GM19043 (cell line): ENCODE measurements around the gene CYP20A1.
A peak's percentile ranks its signal among the peaks of the same experiment; 100 is the strongest.
"Not testable (repeated sequence)": the region's sequence is repeated elsewhere in the genome, so short reads cannot be mapped to it uniquely, and the experiment has no call there.

Experiments used
- ATAC-seq: cut with Tn5 transposase; IDR thresholded peaks from one replicate; pipeline ENCODE4 v1.9.1; 2021; ENCODE audit warnings: low read depth; ENCODE audit not compliant: unreplicated experiment

The CYP20A1 gene

DNA sequence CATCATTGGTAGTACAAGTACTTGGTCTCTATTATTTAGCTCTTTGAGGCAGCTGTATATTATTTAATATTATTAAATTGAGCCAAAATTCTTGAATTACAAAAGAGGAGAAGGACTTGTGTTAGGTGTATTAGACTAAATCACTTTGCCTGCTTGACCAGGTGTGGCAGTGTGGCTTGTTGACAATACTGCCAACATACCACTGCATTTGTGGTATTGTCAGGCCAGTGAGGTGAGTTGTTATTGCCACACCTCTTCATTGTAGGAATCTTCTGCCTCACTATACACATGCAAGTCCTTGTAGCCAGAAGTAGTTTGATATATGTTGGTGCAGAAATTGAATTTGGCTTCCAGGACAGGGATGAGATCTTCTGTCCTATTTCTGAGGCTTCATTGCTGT is 40.5 kb downstream of the CYP20A1 start:
- no peak for ATAC-seq

DNA sequence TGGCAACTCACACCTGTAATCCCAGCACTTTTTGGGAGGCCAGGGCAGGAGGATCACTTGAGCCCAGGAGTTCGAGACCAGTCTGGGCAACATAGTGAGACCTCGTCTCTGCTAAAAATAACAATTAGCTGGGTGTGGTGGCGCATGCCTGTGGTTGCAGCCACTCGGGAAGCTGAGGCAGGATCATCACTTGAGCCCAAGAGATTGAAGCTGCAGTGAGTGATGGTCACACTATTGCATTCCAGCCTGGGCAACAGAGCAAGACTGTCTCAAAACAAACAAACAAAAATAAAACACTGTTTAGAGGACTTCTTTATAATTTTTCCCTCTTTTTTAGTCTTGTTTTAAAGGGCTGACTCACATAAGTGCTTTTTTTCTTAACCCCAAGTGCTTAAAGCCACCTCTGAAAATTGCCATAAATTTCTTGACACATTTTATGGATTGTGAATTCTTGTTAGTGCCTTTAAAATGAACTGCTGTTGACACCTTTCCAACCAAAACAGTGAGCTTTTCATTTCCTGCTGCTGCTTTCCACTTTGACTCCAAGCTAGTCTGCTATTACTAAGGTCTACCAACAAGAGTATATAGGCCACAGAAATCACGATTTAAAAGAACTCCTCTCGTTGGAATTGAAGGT is 41.7 kb downstream of the CYP20A1 start:
- ATAC-seq: no peak

DNA sequence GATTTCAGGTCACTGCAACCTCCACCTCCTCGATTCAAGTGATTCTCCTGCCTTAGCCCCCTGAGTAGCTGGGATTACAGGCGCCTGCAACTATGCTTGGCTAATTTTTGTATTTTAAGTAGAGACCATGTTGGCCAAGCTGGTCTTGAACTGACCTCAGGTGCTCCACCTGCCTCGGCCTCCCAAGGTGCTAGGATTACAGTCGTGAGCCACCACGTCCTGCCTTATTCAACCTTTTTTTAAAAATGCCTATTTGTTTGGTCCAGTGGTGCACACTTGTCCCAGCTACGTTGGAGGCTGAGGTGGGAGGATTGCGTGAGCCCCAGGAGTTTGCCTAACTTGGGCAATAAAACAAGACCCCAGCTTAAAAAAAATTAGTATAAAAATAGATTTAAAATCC is 43.3 kb downstream of the CYP20A1 start:
- no peak for ATAC-seq

DNA sequence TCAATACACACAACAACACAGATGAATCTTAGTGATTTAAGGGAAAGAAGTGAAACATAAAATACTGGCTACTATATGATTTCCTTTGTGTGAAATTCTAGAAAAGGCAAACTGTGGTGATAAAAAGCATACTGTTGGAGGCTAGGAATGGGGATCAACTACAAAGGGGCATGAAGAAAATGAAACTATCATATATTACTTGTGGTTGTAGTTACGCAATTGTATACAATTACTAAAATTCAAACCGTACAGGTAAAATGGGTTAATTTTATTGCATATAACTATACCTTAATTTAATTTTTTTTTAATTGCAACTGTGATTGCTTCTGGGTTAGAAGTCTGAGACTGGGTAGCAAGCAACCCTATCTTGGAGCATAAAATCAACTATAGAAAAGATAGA is 47.7 kb downstream of the CYP20A1 start:
- ATAC-seq: no peak

DNA sequence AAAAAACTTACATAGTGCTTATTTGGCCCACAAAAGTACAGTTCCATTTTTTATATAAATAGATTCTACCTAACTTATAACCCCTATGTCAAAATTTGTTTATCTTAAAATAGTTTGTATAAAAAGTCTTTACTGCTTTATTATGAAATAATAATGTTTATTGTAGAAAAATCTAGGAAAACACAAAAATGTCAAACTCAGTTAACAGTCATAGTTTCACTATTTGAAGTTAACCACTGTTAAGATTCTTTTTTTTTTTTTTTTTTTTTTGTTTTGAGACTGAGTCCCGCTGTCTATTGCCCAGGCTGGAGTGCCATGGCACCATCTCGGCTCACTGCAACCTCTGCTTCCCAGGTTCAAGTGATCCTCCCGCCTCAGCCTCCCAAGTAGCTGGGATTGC is 62.8 kb downstream of the CYP20A1 start:
- no peak for ATAC-seq

DNA sequence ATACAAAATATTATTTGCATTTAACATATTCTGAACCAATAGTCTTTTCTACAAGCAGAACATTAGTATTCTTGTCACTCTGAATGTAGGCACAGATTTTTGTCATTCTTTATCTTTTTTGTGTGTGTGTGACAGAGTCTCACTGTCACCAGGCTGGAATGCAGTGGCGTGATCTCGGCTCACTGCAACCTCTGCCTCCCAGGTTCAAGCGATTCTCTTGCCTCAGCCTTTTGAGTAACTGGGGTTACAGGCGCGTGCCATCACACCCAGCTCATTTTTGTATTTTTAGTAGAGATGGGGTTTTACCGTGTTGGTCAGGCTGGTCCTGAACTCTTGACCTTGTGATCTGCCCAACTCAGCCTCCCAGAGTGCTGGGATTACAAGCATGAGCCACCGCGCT is 63.8 kb downstream of the CYP20A1 start:
- ATAC-seq: not testable (repeated sequence)

DNA sequence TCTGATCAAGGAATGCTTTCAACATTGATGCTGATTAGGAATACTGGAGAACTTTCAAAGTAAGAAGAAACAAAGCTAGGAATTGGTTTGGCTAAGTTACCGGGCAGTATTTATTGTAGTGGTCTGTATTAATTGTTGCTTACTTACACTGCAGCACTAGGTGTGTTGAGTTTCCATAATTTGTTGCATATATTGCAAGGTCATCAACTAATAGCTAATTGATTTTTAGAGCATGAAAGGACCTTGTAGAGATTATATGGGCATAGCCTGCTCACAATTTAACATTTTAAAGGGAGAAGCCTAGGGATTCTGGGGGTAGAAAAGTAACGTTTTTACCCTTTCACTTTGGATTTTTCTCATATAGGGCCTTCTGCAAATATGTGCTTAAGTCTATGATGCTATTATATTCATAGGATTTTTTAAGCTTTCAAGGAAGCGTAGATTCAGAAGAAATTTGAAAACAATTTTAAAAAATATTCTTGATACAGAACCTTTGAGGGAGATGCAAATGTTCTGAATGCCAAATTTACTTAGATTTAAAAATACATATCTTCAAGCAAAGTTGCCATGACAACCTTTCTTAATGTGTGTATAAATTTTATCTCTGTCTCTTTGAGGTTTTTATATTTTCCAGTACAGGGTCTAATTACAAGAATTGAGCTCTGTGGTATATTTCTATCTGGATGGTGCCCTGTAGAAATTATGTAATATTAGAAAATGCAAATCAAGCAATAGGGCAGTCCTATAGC is 72.0 kb downstream of the CYP20A1 start:
- no peak for ATAC-seq

DNA sequence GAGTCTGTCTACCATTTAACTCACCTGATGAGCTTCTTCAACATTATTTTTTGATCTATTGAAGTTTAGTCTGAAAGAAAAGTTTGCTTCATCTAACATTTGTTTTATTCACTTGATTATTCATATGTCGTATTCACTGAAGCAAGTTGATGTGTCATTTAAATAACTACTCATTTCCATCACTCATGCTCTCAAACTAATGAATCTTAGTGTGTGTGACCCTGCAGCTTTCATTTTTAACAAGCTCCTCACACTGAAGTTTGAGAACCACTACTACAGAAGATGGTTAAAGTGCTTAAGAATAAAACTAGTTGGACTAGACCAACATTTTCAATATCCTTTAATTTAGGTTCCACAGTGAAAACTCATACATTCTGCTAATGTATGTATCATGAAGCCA is 87.5 kb downstream of the CYP20A1 start:
- no peak for ATAC-seq

DNA sequence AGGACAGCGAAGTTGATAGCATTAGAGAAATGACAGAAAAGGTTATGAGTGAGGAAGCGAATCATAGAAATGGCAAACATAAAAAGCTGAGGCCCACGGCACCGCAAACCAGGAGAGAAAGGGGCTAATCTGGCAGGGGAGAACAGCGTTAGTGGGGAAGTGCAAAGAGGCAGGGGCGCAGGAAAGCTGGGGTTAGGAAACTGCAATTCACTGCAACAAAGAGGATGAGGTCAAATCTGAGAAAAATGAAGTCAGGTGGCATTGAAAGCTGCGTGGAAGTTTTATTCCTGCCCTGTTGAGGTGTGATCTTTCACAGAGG is 88.7 kb downstream of the CYP20A1 start:
- no peak for ATAC-seq

DNA sequence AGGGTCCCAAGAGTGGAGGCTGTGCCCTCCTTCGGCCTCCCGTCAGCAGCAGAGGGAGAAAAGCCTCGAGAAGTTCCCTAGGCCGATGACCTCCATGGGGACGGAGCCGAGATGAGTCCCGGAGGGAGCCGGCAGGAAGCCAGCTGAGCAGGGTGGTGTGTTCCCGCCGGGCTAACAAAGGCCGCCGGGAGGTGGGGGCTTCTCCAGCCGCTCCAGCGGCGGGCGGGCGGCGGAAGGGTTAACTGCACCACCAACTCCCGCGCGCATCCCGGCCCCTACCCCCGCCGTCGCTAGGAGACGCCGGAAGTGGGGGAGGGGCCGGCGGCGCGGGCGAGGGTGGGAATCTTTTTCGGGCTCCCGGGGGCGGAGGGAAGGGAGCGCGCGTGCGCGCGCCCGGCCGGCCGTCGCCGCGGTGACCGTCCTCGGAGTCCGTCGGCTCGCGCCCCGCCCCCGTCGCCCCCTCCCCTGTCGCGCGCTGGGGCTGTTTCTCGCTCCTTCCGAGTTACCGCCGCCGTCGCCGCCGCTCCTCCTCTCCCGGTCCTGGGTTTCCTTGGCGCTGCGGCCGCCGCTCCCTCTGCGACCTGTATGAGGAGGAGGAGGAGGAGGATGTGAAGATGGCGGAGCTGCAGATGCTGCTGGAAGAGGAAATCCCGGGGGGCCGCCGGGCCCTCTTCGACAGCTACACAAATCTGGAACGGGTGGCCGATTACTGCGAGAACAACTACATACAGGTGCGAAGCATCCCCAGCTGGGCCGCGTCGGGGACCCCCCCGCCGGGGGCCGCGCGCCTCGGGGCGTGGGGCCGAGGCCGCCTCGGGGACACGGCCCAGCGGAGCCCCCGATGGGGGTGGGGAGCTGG is 89.3 kb downstream of the CYP20A1 start, which contains the start of gene ABI2:
TSS of gene ABI2 (plus strand) at position 494 of the 859 bp plus-strand sequence. CDS start at position 615, 121 bp downstream.
- peak; percentile 51 for ATAC-seq

DNA sequence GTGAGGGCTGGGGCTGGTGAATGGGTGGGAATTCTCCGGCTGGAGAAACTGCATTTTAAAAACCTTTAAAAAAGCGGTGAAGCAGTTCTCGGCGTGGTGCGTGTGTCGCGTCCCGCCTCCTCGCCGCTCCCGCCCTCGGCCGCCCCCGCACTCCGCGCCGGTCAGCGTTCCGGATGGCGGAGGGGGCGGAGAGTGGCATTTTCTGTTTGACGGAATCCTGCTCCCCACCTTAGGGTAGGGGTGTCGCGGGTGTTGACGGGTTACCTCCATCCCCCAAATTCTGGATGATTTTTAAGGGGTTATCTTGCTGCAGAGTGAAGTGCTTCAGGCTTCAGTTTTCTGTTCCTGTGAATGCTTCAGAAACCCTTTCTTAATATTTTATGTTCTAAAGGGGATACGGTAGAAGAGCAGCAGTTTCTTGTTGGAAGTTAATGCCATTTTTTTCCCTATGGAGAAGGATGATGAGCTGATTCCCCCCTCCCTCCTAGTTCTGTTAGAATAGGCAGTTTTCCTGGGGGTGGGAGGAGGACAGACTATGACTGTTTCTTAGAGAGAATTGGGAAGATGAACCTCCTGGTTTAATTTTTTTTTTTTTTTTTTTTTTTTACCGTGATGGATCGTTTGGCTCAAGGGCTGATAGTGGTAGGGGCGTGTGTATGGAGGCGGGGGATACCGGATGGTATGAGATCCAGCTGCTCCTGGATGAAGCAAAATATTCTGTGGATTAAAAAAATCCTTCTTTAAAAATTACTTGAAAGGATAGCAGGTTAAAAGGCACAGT is 90.1 kb downstream of the CYP20A1 start:
- peak; percentile 40 for ATAC-seq

DNA sequence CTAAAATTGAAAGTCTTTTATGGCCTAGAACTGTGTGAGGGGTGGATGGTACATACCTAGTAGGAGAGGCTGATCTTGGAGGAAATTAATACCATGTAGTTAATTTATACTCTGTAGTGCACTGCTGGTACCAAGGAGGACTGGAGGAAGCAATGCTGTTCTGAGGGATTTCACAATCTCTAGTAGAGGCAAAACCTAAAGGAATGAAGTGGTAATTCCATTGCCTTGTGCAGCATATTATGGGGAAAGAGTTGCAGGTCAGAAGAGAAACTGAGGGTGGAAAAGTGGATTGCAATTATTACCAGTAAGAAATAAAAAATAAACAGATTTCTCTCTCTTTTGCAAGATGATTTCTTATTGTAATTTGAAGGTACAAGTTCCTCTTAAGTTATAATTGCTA is 91.6 kb downstream of the CYP20A1 start:
- no peak for ATAC-seq

DNA sequence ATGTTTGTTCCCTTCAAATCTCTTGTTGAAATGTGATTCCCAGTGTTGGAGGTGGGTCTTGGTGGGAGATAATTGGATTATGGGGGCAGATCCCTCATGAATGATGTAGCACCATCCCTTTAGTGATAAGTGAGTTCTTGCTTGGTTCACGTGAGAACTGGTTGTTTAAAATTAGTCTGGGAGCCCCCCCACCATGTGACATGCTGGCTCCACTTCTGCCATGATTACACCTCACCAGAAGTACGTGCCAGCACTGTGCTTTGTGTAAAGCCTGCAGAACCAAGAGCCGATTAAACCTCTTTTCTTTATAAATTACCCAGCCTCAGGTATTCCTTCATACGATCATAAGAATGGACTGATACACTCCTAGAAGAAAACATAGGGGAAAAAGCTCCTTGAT is 99.5 kb downstream of the CYP20A1 start:
- no peak for ATAC-seq

DNA sequence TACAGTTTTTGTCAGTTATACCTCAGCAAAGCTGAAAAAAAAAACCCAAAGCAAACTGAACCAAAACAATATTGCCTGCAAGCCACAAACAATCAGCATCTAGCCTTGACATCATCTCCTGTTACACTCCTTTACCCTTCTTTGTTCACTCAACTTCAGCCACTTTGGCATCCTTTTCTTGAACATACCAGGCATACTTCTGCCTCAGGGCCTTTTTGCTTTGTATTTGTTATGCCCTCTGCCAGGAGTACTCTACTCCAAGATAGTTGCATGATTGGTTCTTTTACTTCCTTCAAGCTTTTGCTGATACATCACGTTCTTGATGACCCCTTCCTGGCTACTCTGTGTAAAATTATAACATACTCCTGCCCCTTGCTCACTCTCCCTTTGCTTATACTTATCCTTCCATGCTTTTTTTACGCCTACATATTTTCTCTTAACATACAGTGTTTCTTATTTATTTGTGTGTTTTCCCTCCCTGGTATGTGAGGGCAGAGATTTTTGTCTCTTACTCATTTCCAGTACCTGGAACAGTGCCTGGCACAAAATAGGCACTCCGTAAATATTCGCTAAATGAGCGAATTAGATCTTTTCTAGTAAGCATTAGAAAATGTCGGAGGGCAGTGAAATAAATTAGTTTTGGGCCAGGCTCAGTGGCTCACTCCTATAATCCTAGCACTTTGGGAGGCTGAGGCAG is 102.1 kb downstream of the CYP20A1 start:
- no peak for ATAC-seq

DNA sequence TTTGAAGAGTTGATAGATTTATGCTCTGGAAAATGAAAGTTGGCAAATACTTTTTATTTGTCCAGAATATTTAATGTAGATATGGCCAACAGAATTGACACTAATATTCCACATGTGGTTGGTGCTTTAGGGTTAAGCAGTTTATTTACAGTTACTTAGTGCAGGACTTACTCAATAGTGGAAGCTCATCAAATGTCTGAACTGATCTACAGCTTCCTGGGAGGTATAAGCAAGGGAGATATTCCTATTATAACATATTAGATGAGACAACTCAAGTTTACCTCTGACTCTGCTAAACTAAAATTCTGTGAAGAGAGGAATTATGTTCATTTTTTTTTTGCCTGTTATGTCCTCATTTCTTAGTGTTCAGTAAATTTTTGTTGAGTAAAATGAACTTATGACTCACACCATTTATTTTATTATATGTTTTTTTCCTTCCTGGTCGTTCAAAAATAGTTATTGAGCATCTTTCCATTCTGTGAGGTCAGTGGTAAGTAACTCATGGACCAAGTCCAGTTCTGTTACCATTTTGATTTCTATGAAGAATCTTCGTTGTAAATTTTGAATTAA is 103.0 kb downstream of the CYP20A1 start:
- ATAC-seq: no peak

DNA sequence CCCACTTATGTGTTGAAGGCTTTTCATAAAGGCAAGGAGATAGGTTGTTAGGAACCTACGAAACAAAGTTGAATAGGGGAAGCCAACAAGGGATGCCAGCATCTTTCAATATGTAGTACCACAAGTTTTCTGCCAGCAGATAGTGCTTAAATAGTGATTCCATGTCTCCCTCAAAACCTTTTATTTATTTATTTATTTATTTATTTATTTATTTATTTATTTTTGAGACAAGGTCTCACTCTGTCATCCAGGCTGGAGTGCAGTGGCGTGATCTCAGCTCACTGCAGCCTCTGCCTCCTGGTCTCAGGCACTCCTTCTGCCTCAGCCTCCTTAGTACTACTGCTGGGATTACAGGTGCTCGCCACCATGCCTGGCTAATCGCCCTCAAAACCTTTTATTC is 103.6 kb downstream of the CYP20A1 start:
- not testable (repeated sequence) for ATAC-seq

DNA sequence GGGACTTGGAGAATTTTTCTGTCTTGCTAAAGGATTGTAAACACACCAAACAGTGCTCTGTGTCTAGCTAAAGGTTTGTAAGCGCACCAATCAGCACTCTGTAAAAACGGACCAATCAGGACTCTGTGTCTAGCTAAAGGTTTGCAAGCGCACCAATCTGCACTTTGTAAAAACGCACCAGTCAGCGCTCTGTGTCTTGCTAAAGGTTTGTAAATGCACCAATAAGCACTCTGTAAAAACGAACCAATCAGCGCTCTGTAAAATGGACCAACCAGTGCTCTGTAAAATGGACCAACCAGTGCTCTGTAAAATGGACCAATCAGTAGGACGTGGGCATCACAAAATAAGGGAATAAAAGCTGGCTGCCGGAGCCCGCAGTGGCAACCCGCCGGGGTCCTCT is 105.8 kb downstream of the CYP20A1 start:
- ATAC-seq: no peak

DNA sequence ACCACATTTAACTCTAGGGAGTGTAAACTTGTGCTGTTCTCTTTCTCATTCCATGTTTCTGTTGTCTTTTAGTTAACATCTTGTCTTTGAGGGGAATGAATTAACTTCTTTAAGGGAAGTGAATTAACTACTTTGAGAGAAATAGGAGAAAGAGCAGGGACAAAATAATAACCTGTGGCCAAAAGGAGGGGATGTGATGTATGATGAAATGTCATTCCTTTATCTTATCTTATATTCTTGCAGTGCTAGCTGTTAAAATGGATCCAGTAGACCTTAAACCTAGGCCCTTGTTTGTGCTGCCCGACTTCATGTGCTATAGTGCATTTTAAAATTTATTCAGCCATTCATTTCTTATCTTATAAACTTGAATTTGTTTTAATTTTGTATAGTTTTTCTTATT is 107.8 kb downstream of the CYP20A1 start:
- no peak for ATAC-seq

DNA sequence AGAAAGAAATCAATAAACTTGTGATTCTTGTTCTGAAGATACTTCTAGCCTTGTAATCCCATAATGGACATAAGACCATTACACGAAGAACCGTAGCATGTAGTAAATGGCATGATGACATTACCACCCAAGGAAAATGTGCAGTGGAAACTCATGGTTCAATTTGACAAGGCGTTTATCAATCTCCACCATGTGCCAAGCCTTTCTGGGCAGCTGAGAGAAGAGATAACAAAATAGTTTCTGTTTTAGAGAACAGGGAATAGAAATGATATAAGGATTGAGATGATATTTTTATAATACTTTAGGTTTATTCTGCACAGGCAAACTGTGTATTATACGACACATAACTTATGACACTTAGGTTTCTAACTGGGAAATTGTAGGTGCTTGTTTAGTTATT is 108.6 kb downstream of the CYP20A1 start:
- ATAC-seq: no peak
